22Rv1 (cell line): ENCODE measurements around the gene ESR2.

Experiments
- H3K27ac ChIP-seq: fragments of 450-650 bp; 2 replicates; pipeline ENCODE4 v1.5.1; 2017
- ZFX ChIP-seq: fragments of 450-650 bp; IDR thresholded peaks from 2 replicates; pipeline ENCODE4 v1.6.1; 2017; ENCODE audit warnings: antibody characterized with exemption, borderline replicate concordance
- TF ChIP-seq, protein P1 (sequence below): fragments of 450-650 bp; IDR thresholded peaks from 2 replicates; pipeline ENCODE4 v1.5.1; 2017; ENCODE audit warnings: mild to moderate bottlenecking

The ESR2 gene

DNA sequence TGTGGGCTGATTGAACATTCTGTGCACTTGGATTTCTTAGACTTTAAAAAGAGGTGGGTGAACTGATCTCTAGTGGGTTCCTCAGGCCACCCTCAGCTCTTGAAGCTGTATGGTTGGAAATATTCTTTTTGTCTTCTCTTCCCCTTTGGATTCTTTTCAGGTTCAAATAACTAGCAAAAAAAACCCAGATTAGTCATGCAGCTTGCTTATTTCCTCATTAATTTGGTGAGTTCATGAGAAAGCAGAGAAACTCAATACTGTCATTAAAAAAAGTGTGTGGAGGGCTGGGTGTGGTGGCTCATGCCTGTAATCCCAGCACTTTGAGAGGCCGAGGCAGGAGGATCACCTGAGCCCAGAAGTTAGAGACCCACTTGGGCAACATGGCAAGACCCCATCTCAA, 183.4 kb downstream of the ESR2 start:
- TF ChIP-seq, protein P1, sequence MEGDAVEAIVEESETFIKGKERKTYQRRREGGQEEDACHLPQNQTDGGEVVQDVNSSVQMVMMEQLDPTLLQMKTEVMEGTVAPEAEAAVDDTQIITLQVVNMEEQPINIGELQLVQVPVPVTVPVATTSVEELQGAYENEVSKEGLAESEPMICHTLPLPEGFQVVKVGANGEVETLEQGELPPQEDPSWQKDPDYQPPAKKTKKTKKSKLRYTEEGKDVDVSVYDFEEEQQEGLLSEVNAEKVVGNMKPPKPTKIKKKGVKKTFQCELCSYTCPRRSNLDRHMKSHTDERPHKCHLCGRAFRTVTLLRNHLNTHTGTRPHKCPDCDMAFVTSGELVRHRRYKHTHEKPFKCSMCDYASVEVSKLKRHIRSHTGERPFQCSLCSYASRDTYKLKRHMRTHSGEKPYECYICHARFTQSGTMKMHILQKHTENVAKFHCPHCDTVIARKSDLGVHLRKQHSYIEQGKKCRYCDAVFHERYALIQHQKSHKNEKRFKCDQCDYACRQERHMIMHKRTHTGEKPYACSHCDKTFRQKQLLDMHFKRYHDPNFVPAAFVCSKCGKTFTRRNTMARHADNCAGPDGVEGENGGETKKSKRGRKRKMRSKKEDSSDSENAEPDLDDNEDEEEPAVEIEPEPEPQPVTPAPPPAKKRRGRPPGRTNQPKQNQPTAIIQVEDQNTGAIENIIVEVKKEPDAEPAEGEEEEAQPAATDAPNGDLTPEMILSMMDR = no peak
- TF ChIP-seq ZFX = no peak
- H3K27ac ChIP-seq = no peak overlapping the region

- H3K27ac ChIP-seq = no peak overlapping the region
- TF ChIP-seq, protein P1 = no peak
- no peak for TF ChIP-seq ZFX
Observed at GRCh38 chr14:64109819-64110554, 184.2 kb downstream of the ESR2 start.

DNA sequence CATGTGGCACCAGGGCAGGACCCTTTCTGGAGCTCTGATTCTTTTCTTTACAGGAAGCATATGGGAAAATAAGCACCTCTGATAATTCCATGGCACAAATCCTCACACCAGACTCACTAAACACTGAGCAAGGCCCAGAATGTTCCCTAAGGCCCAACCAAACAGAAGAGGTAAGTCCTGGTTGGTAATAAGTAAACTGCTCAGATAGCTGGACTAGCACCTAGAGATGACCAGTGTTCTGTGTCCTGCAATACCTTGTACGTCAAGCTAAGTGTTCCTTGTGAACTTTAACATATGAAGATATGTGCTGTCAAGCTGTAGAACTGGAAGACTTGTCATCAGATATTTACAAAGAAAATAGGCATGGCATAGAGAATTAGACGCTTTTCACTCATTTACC, 186.7 kb downstream of the ESR2 start:
- TF ChIP-seq ZFX = no peak
- TF ChIP-seq, protein P1 = no peak
- H3K27ac ChIP-seq = no peak overlapping the region

DNA sequence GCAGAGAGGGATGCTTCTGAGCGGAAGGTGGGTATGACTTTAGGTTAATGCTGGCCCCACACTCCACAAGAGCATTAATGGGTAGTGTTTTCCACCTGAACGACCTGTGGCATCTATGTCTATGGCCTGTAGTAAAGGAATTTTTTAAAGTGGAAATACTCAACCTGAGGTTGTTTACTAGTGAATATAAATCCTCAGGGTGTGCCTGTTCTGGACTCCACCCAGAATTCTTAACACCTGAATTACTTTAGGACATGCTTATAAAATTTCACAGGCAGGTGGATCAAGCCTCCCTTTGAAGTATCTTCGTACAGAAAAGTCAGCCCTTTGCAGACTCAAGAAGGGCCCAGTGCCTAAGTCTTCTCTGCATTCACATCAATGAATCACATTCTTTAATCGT, 196.1 kb downstream of the ESR2 start:
- TF ChIP-seq ZFX = no peak
- TF ChIP-seq, protein P1 = no peak
- no peak overlapping the region for H3K27ac ChIP-seq

GRCh38 chr14:64095620-64096019, 198.6 kb downstream of the ESR2 start:
- no peak overlapping the region for H3K27ac ChIP-seq
- no peak for TF ChIP-seq ZFX
- TF ChIP-seq, protein P1 = no peak

DNA sequence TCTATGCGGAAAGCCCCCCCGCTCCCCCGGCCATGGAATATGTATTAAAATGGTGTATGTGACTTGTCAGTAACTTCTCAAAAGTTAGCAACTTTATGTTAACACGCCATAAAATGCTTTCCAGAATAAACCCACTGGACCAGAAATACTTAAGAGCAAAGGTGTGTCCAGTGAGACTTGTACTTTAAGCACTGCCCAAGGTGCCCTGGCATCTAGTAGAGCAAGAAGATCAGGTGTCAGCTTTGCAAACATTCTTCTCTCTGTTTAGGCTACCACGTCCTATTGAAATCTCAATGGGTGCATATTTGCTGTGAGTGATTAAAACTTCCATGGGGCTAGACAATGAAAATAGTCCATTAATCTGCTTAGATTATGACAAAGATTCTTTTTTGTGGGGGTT, 201.2 kb downstream of the ESR2 start:
- no peak for TF ChIP-seq ZFX
- TF ChIP-seq, protein P1 = no peak
- H3K27ac ChIP-seq = no peak overlapping the region

GRCh38 chr14:64092338-64092737, 201.8 kb downstream of the ESR2 start:
- no peak for TF ChIP-seq ZFX
- TF ChIP-seq, protein P1 = no peak
- H3K27ac ChIP-seq = no peak overlapping the region
